Measurements from ENCODE around the gene SLU7.

- TF ChIP-seq CTCF (IDR thresholded peaks at IDR 0.05 in 8 of 11, conservative IDR thresholded peaks at IDR 0.05 in 3 of 11): no peak
- TF ChIP-seq POLR2A (IDR thresholded peaks at IDR 0.05): no peak
Observed at GRCh38 chr5:160380041-160380440, 38.8 kb downstream of the SLU7 start.
